ENCODE data around the gene TGFBR2.

- no peak for TF ChIP-seq CTCF (IDR thresholded peaks at IDR 0.05)
- TF ChIP-seq POLR2A (IDR thresholded peaks at IDR 0.05): no peak
Measured at GRCh38 chr3:30713885-30714503, 107.6 kb downstream of the TGFBR2 start.
